H1 (cell line): ENCODE data around the gene MIGA1. TPM values are rescaled to one million over a fixed set of nuclear protein-coding genes. Genes with fewer than 3 reads are reported as not detected.

Experiments used
- CTCF ChIA-PET: fragments of 300-600 bp; sonication (Branson Sonifier 250); formaldehyde crosslinking; loops from one replicate; lab custom pipeline; 2021; ENCODE audit not compliant: partially characterized antibody; lab: Charles Lee
- POLR2A ChIA-PET: fragments of 300-600 bp; sonication (Branson Sonifier 250); formaldehyde crosslinking; loops from one replicate; lab custom pipeline; 2021; ENCODE audit warnings: inconsistent platforms; ENCODE audit not compliant: partially characterized antibody; lab: Charles Lee
- DNase-seq, 2 experiments: peaks; one replicate each; pipeline versions ENCODE4 v3.0.0 to v3.0.0-alpha.2; 2010 to 2022; ENCODE audit warnings: low spot score in 2 of 2, low read depth in 1 of 2, mixed read lengths in 1 of 2
- FAIRE-seq: peaks from 2 replicates; lab custom pipeline; 2011; peaks lifted over from hg19 to GRCh38; lab: Jason Lieb, UNC
- H2AFZ ChIP-seq: 2 replicates; pipeline ENCODE4 v1.8.1; 2012; ENCODE audit warnings: low read length, inconsistent platforms
- H2AK5ac ChIP-seq: 2 replicates; pipeline ENCODE4 v1.6.1; 2013; ENCODE audit warnings: low read depth, low read length
- H2BK120ac ChIP-seq: replicated peaks from 2 replicates; pipeline ENCODE3; 2013; ENCODE audit warnings: low read depth, low read length, inconsistent platforms
- H2BK12ac ChIP-seq: 2 replicates; pipeline ENCODE4 v1.6.1; 2013; ENCODE audit warnings: low read depth, low read length
- H2BK15ac ChIP-seq: 2 replicates; pipeline ENCODE4 v1.6.1; 2013; ENCODE audit warnings: low read length
- H2BK20ac ChIP-seq: 2 replicates; pipeline ENCODE4 v1.6.1; 2013; ENCODE audit warnings: low read length
- H2BK5ac ChIP-seq: 2 replicates; pipeline ENCODE4 v1.6.1; 2013; ENCODE audit warnings: low read depth, low read length
- H3K14ac ChIP-seq: 2 replicates; pipeline ENCODE4 v1.6.1; 2013; ENCODE audit warnings: inconsistent platforms; ENCODE audit not compliant: insufficient read length
- H3K18ac ChIP-seq: 2 replicates; pipeline ENCODE4 v1.6.1; 2013; ENCODE audit warnings: low read length; ENCODE audit errors: extremely low read depth
- H3K23ac ChIP-seq: 2 replicates; pipeline ENCODE4 v1.6.1; 2013; ENCODE audit warnings: inconsistent platforms; ENCODE audit not compliant: insufficient read length
- H3K23me2 ChIP-seq: 2 replicates; pipeline ENCODE4 v1.6.1; 2013; ENCODE audit warnings: low read depth, low read length
- H3K27ac ChIP-seq: 2 replicates; pipeline ENCODE4 v1.6.1; 2011; ENCODE audit warnings: low read depth, low read length, inconsistent platforms
- H3K27me3 ChIP-seq, 4 experiments: replicated peaks in 1 of 4; 1 replicate in 1 of 4; 2 replicates in 3 of 4; pipeline versions ENCODE4 v1.6.1 to v1.8.1; 2011 to 2013; ENCODE audit warnings: low read length in 3 of 4, mild to moderate bottlenecking in 3 of 4, inconsistent platforms in 2 of 4, mixed read lengths in 2 of 4, moderate library complexity in 1 of 4; ENCODE audit not compliant: control insufficient read depth in 3 of 4, insufficient read depth in 3 of 4; ENCODE audit errors: extremely low read depth in 1 of 4
- H3K36me3 ChIP-seq, 4 experiments: 2 replicates each; pipeline versions ENCODE4 v1.6.1 to v1.8.1; 2011 to 2013; ENCODE audit warnings: mild to moderate bottlenecking in 4 of 4, low read length in 3 of 4, moderate library complexity in 2 of 4, control low read depth in 1 of 4, inconsistent platforms in 1 of 4; ENCODE audit not compliant: insufficient read depth in 4 of 4, control insufficient read depth in 2 of 4
- H3K4ac ChIP-seq: replicated peaks from 2 replicates; pipeline ENCODE3; 2013; ENCODE audit warnings: low read length, low read depth, mixed read lengths, inconsistent platforms; ENCODE audit not compliant: insufficient read length
- H3K4me1 ChIP-seq, 4 experiments: replicated peaks in 1 of 4; 1 replicate in 1 of 4; 2 replicates in 3 of 4; pipeline versions ENCODE4 v1.6.1 to v1.8.1; 2011 to 2013; ENCODE audit warnings: low read length in 3 of 4, inconsistent platforms in 2 of 4, mixed read lengths in 1 of 4; ENCODE audit not compliant: insufficient read depth in 4 of 4, control insufficient read depth in 3 of 4
- H3K4me2 ChIP-seq, 2 experiments: 2 replicates each; pipeline versions ENCODE4 v1.6.1 to v1.8.1; 2011 to 2013; ENCODE audit warnings: low read depth in 2 of 2, low read length in 2 of 2, control low read depth in 1 of 2, inconsistent platforms in 1 of 2, mild to moderate bottlenecking in 1 of 2; ENCODE audit not compliant: insufficient read depth in 1 of 2
- H3K4me3 ChIP-seq, 4 experiments: fragments of 200-600, 300-600 bp in 1 of 4; sonication (generic), shearing (Covaris generic), sonication (Bioruptor Twin) in 1 of 4; 2 replicates each; pipeline versions ENCODE4 v1.5.1 to v1.8.1; 2011 to 2016; ENCODE audit warnings: low read length in 4 of 4, low read depth in 3 of 4, control low read depth in 2 of 4, inconsistent platforms in 2 of 4, mild to moderate bottlenecking in 2 of 4, mixed read lengths in 1 of 4, moderate library complexity in 1 of 4; ENCODE audit not compliant: insufficient read depth in 2 of 4; ENCODE audit errors: extremely low read depth in 1 of 4
- H3K56ac ChIP-seq: replicated peaks from 2 replicates; pipeline ENCODE3; 2013; ENCODE audit warnings: low read depth, mild to moderate bottlenecking, mixed read lengths, low read length, inconsistent platforms; ENCODE audit not compliant: insufficient read length
- H3K79me1 ChIP-seq: 2 replicates; pipeline ENCODE4 v1.6.1; 2013; ENCODE audit warnings: low read depth, low read length, control low read depth
- H3K79me2 ChIP-seq, 2 experiments: 2 replicates each; pipeline versions ENCODE4 v1.6.1 to v1.8.1; 2012 to 2013; ENCODE audit warnings: low read length in 2 of 2, mild to moderate bottlenecking in 2 of 2, inconsistent platforms in 1 of 2; ENCODE audit not compliant: insufficient read depth in 2 of 2, control insufficient read depth in 1 of 2
- H3K9ac ChIP-seq, 4 experiments: replicated peaks in 1 of 4; 1 replicate in 1 of 4; 2 replicates in 3 of 4; pipeline versions ENCODE4 v1.6.1 to v1.8.1; 2011 to 2013; ENCODE audit warnings: low read depth in 3 of 4, low read length in 3 of 4, control low read depth in 2 of 4, mild to moderate bottlenecking in 2 of 4, moderate library complexity in 2 of 4, inconsistent platforms in 1 of 4; ENCODE audit errors: extremely low read depth in 1 of 4
- H3K9me3 ChIP-seq, 2 experiments: 2 replicates each; pipeline versions ENCODE4 v1.6.1 to v1.8.1; 2012 to 2013; ENCODE audit warnings: mild to moderate bottlenecking in 2 of 2, moderate library complexity in 2 of 2, control low read depth in 1 of 2, inconsistent platforms in 1 of 2, low read depth in 1 of 2, low read length in 1 of 2, mixed read lengths in 1 of 2; ENCODE audit not compliant: insufficient read depth in 2 of 2
- H4K20me1 ChIP-seq, 2 experiments: replicated peaks in 1 of 2; 2 replicates each; pipeline versions ENCODE3 to v1.8.1; 2011 to 2013; ENCODE audit warnings: inconsistent platforms in 2 of 2, low read length in 2 of 2, mild to moderate bottlenecking in 1 of 2; ENCODE audit not compliant: insufficient read depth in 2 of 2, control insufficient read depth in 1 of 2
- H4K5ac ChIP-seq: 2 replicates; pipeline ENCODE4 v1.6.1; 2013; ENCODE audit warnings: low read length, low read depth, mixed read lengths, inconsistent platforms; ENCODE audit not compliant: insufficient read length
- H4K8ac ChIP-seq: 2 replicates; pipeline ENCODE4 v1.8.0; 2013; ENCODE audit warnings: mild to moderate bottlenecking, moderate library complexity, low read length, inconsistent platforms; ENCODE audit not compliant: insufficient read depth; ENCODE audit errors: extremely low read depth
- H4K91ac ChIP-seq: replicated peaks from 2 replicates; pipeline ENCODE3; 2013; ENCODE audit warnings: low read length, mixed read lengths, inconsistent platforms; ENCODE audit not compliant: insufficient read length
- CTBP2 ChIP-seq: IDR thresholded peaks from 2 replicates; pipeline ENCODE4 v1.7.0; 2011; ENCODE audit warnings: borderline replicate concordance, mild to moderate bottlenecking, moderate library complexity, mixed read lengths, low read length; ENCODE audit not compliant: insufficient read depth, insufficient read length
- FOSL1 ChIP-seq: IDR thresholded peaks from 2 replicates; pipeline ENCODE4 v1.6.1; 2011; ENCODE audit warnings: mild to moderate bottlenecking, low read depth, low read length, moderate library complexity; ENCODE audit not compliant: insufficient read depth
- GABPA ChIP-seq: IDR thresholded peaks from 2 replicates; pipeline ENCODE4 v1.6.1; 2011; ENCODE audit warnings: mild to moderate bottlenecking, low read length, moderate library complexity, borderline replicate concordance; ENCODE audit not compliant: insufficient read depth
- HDAC6 ChIP-seq: IDR thresholded peaks from one replicate; pipeline ENCODE4 v1.7.1; 2012; ENCODE audit warnings: low read depth, mild to moderate bottlenecking, inconsistent platforms, low read length, moderate library complexity
- NRF1 ChIP-seq: IDR thresholded peaks from 2 replicates; pipeline ENCODE4 v1.6.1; 2011; ENCODE audit warnings: mild to moderate bottlenecking, low read depth, low read length, improper control_type of control experiment
- PHF8 ChIP-seq: fragments of 200-600 bp; sonication (generic); conservative IDR thresholded peaks from 2 replicates; pipeline ENCODE4 v1.7.1; 2012; ENCODE audit warnings: low read depth, mild to moderate bottlenecking, inconsistent platforms, low read length, moderate library complexity
- RAD21 ChIP-seq, 2 experiments: IDR thresholded peaks in 1 of 2; conservative IDR thresholded peaks in 1 of 2; 2 replicates each; pipeline ENCODE4 v1.6.1; 2011; ENCODE audit warnings: low read depth in 2 of 2, low read length in 2 of 2, improper control_type of control experiment in 1 of 2, inconsistent platforms in 1 of 2, mild to moderate bottlenecking in 1 of 2, moderate library complexity in 1 of 2
- SIRT6 ChIP-seq: IDR thresholded peaks from one replicate; pipeline ENCODE4 v1.7.1; 2012; ENCODE audit warnings: low read length, inconsistent platforms
- WGBS, 2 experiments: shearing (Covaris generic) in 1 of 2; methylation state at CpG; one replicate each; pipeline versions ENCODE4 v1.1.6 to v1.1.7; 2013 to 2015; ENCODE audit warnings: low lambda C conversion rate in 2 of 2, mixed read lengths in 2 of 2, inconsistent platforms in 1 of 2, low coverage in 1 of 2, missing lambda C conversion rate in 1 of 2; ENCODE audit not compliant: insufficient replicate concordance in 2 of 2, insufficient coverage in 1 of 2, insufficient read length in 1 of 2; ENCODE audit errors: extremely low coverage in 1 of 2, missing lambda C conversion rate in 1 of 2; 5-methylcytosine and 5-hydroxymethylcytosine counted together
- polyA plus RNA-seq, 7 experiments: library from polyadenylated mRNA; depleted of rRNA in 3 of 7; stranded (reverse) in 5 of 7; unstranded in 2 of 7; fragments of >200 nt in 5 of 7; fragments of 200-250 nt in 2 of 7; gene quantifications; 1 replicate in 5 of 7; 2 replicates in 1 of 7; 4 replicates in 1 of 7; pipeline versions ENCODE4 v1.2.1 to v1.2.3, GENCODE V29; 2011 to 2013; ENCODE audit warnings: missing spikeins in 2 of 7, mixed read lengths in 2 of 7
- total RNA-seq: library from RNA; stranded (reverse); fragmentation: NEBNext Ultra II Directional; extraction: Animal tissue kit (Norgen Biotek cat#: 25700); gene quantifications from 2 replicates; pipeline ENCODE4 v1.2.1, GENCODE V29; 2021
- TF ChIP-seq, protein P1 (sequence below): IDR thresholded peaks from 2 replicates; pipeline ENCODE4 v1.6.1; 2012; ENCODE audit warnings: low read length, inconsistent platforms
- TF ChIP-seq, protein P2 (sequence below): IDR thresholded peaks from 2 replicates; pipeline ENCODE4 v1.6.1; 2012; ENCODE audit warnings: inconsistent platforms

Gene MIGA1
- total and polyA plus RNA-seq, 2 of the 8 experiments (the other 6 are each of a cell fraction or from before 2014, with no cell fraction given) = 0.95 to 7.0 TPM

DNA sequence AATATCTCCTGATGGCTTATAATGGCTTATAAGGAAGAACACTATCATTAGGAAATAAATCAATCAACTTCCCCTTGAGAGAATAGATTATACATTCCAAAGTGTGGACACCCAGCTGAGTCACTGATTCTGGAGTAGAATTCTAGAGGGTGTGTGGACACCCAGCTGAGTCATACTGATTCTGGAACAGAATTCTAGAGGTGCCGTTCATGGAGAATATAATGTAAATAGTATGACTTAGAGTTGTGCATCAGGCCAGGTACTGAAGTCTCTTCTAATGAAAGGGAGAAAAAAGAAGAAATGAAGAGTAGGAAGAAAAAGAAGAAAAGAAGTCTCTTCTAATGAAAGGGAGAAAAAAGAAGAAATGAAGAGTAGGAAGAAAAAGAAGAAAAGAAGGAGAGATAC, 17.4 kb upstream of the MIGA1 start:
- no peak for TF ChIP-seq HDAC6
- TF ChIP-seq PHF8 = no peak
- TF ChIP-seq FOSL1 = no peak
- no peak for TF ChIP-seq GABPA
- TF ChIP-seq SIRT6 = no peak
- no peak for TF ChIP-seq CTBP2
- no peak for TF ChIP-seq NRF1
- TF ChIP-seq, protein P1, sequence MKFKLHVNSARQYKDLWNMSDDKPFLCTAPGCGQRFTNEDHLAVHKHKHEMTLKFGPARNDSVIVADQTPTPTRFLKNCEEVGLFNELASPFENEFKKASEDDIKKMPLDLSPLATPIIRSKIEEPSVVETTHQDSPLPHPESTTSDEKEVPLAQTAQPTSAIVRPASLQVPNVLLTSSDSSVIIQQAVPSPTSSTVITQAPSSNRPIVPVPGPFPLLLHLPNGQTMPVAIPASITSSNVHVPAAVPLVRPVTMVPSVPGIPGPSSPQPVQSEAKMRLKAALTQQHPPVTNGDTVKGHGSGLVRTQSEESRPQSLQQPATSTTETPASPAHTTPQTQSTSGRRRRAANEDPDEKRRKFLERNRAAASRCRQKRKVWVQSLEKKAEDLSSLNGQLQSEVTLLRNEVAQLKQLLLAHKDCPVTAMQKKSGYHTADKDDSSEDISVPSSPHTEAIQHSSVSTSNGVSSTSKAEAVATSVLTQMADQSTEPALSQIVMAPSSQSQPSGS = no peak
- TF ChIP-seq, protein P2, sequence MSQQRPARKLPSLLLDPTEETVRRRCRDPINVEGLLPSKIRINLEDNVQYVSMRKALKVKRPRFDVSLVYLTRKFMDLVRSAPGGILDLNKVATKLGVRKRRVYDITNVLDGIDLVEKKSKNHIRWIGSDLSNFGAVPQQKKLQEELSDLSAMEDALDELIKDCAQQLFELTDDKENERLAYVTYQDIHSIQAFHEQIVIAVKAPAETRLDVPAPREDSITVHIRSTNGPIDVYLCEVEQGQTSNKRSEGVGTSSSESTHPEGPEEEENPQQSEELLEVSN = no peak
- no peak for TF ChIP-seq RAD21 (IDR thresholded peaks at IDR 0.05 in 1 of 2, conservative IDR thresholded peaks at IDR 0.05 in 1 of 2; ENCODE audit: low read depth in 2 of 2, low read length in 2 of 2)
- Histone ChIP-seq H2AK5ac (no peak overlapping the region), H2BK120ac (no peak overlapping the region), H4K91ac (no peak overlapping the region), H2BK20ac (no peak overlapping the region), H3K18ac (no peak overlapping the region), H3K27me3 (no peaks in the 10 kb centered on the region), H3K36me3 (no peaks in the 10 kb centered on the region), H2BK5ac (no peak overlapping the region), H3K23me2 (peaks cover 2% of the 10 kb centered on the region; the same call in 1 of the 2 replicates), H3K79me1 (no peaks in the 10 kb centered on the region; the same call in 1 of the 2 replicates), H3K27ac (no peak overlapping the region), H3K4me1 (no peaks in the 10 kb centered on the region), H4K20me1 (no peaks in the 10 kb centered on the region), H4K5ac (no peak overlapping the region), H3K79me2 (peaks cover 0 to 19% of the 10 kb centered on the region in 2 experiments; a peak in 2 of 4 replicates), H2AFZ (no peak overlapping the region), H3K14ac (no peak overlapping the region), H4K8ac (no peak overlapping the region), H2BK15ac (no peak overlapping the region), H3K9me3 (no peaks in the 10 kb centered on the region), H3K4ac (no peak overlapping the region), H3K9ac (no peak overlapping the region), H3K4me3 (no peak overlapping the region), H3K56ac (no peak overlapping the region), H3K23ac (no peak overlapping the region), H3K4me2 (no peak overlapping the region), H2BK12ac (no peak overlapping the region)
- POLR2A ChIA-PET = no interaction called here
- DNase-seq (no peak), FAIRE-seq (no peak)
- WGBS, 2 experiments = 100% methylated on average over 1 of the region's 1 CpG; no CpG with 5 or more reads in 1 of the 2 experiments
- CTCF ChIA-PET = interaction anchor here (0.6 kb wide), 1 partner anchor 11 kb away, joined by 3 read pairs; no protein-coding TSS in a partner anchor
